Urinary bladder (tissue), 4 donors: Measurements from ENCODE around the gene PRX. TPM values are rescaled to one million over a fixed set of nuclear protein-coding genes. Genes with fewer than 3 reads are reported as not detected.
"Not testable (repeated sequence)": the region's sequence is repeated elsewhere in the genome, so short reads cannot be mapped to it uniquely, and the experiment has no call there.

Source experiments
- DNase-seq: peaks from one replicate; pipeline ENCODE4 v3.0.0-alpha.2; 2015; ENCODE audit errors: extremely low spot score
- H3K27ac ChIP-seq: one replicate; pipeline ENCODE4 v1.5.1; 2013; ENCODE audit warnings: low read depth, mild to moderate bottlenecking, moderate library complexity
- H3K36me3 ChIP-seq: one replicate; pipeline ENCODE4 v1.6.1; 2013; ENCODE audit warnings: mild to moderate bottlenecking, moderate library complexity; ENCODE audit not compliant: insufficient read depth
- H3K4me1 ChIP-seq: one replicate; pipeline ENCODE4 v1.6.1; 2013; ENCODE audit warnings: mild to moderate bottlenecking, moderate library complexity; ENCODE audit not compliant: insufficient read depth
- H3K4me3 ChIP-seq: one replicate; pipeline ENCODE4 v1.5.1; 2013; ENCODE audit warnings: low read depth, low read length
- WGBS: extraction: QIAGEN DNeasy Blood & Tissue Kit; methylation state at CpG from one replicate; pipeline ENCODE4 v1.1.7; 2013; 5-methylcytosine and 5-hydroxymethylcytosine counted together
- polyA plus RNA-seq: library from polyadenylated mRNA; stranded (reverse); fragments of 200-250 nt; gene quantifications from one replicate; pipeline ENCODE4 v1.2.3, GENCODE V29; 2013
- total RNA-seq: library from RNA; depleted of rRNA; stranded (reverse); fragments of >200 nt; gene quantifications from one replicate; pipeline ENCODE4 v1.2.3, GENCODE V29; 2014
- donor health status: healthy with polysubstance abuse.
- donor health status: healthy.

PRX gene
- total and polyA plus RNA-seq, 2 donors, result 3.2 to 6.7 TPM

DNA sequence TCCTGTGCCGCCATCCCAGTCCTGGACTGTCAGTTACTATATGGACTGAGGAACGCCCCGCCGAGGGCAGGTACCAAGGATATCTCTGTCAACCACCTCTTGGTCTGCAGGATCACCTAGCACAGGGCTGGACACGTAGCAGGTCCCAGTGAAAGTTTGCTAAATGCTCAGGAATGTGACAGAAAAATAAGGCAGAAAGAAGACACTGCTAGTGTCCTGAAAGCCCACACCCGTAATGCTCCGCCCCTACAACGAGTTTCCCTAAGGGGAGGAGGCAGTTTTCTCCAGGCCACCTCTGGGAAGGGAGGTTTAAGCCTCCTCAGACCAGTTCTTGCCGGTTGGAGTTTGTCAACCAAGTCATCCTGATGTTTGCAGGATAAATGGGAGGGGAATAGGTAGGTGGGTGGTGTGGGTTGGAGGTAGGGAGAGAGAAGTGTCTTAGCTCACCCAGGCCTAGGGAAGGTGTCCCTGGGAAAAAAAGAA is 32.6 kb upstream of the PRX start:
- Histone ChIP-seq H3K36me3 (peaks cover 4% of the 10 kb centered on the region), H3K4me3 (no peak overlapping the region), H3K27ac (no peak overlapping the region), H3K4me1 (no peaks in the 10 kb centered on the region)
- WGBS, result 55% methylated on average over 9 of the region's 9 CpGs
- DNase-seq, result no peak

DNA sequence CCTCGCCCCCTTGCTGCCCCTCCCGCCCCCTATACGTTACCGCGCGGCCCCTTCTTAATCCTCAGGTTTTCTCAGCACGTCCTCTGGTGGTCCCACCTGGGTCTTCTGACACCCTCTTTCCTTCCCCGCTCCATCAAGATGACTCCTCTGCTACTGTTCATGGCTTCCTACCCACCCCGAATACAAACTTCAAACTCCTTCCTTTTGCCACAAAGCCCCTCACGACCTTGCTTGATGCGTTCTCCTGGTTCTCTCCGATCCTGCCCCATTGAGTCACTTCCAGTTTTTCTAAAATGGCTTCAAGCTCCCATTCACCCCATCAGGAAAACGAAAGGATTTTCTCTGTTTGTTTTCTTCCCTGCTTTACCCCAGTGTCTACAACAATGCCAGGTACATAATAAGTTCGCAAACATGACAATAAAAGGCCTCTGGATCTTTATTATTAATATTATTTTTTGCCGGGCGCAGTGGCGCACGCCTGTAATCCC is 31.7 kb upstream of the PRX start:
- 16% methylated on average over 18 of the region's 18 CpGs for WGBS
- peaks cover 5% of the 10 kb centered on the region for H3K36me3 ChIP-seq

DNA sequence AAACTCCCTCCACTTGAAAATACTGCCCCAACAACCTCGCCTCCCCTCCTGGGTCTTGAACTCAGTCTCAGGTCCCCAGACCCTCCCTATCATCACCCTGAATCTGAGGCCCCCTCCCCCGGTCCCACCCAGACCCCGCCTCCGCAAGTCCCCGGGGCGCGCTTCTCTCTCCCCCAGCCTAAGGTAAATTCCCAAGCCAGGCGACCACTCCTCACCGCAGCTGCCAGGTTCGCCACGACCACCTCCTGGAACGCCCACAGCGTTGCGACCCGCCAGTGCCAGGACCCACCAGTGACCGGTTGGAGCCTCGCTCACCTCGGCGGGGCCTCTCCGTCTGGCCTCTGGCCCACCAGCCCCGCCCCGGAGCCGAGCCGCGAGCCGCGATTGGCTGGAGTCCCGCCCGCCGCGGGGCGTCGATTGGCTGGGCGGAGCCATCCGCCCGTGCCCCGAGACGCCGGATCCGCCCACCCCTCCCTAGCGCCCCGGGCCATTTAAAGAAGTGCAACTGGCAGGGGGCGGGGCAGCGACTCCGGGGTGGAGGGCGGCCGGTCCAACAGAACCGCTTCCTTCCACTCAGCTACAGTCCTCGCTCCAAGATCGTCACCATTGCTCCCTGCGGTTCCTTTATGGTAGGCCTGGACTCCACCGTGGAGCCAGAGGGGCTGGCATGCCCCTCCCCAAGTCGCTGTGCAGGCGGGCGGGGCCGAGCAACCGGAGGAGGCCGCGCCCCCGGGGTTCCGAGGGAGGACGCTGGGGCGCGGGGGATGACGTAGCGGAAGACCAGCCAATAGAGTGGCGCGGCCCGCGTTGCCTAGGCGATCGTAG is 31.0 kb upstream of the PRX start, which contains the start of gene SERTAD3:
Gene SERTAD3, minus strand, starts transcription at position 336 of the 825 bp plus-strand sequence. CDS start 2,255 bp downstream, outside the sequence.
- Histone ChIP-seq H3K4me3 (peak within 1 kb of the TSS; percentile 82), H3K4me1 (no peaks in the 10 kb centered on the region), H3K36me3 (peaks cover 5% of the 10 kb centered on the region), H3K27ac (peak within 1 kb of the TSS; percentile 91)
- peak; percentile 92 for DNase-seq
- under 1% methylated on average over 72 of the region's 72 CpGs for WGBS

More for the DNA sequence above, 31.7 kb upstream of the PRX start:
- Histone ChIP-seq H3K4me1 (no peaks in the 10 kb centered on the region), H3K4me3 (peak overlapping the region; percentile 82), H3K27ac (peak overlapping the region; percentile 76)
- no peak for DNase-seq

DNA sequence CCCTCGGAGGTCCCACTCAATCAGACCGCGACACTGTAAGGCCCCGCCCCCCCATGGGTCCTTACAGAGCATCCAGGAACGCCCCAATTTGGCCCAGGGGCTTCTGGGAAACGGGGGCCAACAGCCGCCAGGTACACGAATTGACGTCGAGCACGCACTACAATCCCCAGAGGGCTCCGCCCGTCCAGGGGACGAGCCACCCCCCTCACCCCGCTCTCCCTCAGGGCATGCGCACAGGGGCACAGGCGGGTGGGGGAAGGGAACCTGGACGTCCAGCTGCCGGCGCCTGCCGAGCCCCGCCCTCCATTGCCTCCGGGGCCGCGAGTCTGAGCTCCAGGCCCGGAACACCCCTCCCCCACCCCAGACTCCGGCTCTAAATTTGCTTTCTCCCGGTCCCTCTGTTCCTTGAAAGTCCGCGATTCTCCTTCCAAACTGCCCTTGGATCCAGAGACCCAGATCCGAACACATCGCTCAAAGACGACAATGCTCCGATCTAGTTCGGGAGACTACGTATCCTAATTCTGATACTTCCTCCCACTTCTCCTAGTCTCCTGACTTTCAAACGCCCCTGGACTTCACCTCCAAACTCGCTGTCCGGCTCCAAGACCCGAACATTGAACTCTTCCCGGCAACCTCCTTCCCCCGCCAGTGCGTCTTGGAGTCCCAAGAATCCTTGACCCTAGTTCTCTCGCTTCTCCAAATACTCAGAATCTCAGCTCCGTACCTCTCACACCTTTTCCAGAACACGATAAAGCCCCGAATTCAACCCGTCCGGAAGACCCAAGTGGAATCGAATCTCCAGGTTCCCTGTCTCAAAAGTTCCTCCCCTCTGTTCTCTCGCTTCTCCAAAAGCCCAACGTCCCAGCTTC is 30.2 kb upstream of the PRX start:
- H3K4me1 ChIP-seq, result no peaks in the 10 kb centered on the region
- peak overlapping the region; percentile 91 for H3K27ac ChIP-seq
- H3K36me3 ChIP-seq, result peaks cover 5% of the 10 kb centered on the region
- DNase-seq, result peak; percentile 99
- WGBS, result under 1% methylated on average over 52 of the region's 52 CpGs
- peak overlapping the region; percentile 82 for H3K4me3 ChIP-seq

DNA sequence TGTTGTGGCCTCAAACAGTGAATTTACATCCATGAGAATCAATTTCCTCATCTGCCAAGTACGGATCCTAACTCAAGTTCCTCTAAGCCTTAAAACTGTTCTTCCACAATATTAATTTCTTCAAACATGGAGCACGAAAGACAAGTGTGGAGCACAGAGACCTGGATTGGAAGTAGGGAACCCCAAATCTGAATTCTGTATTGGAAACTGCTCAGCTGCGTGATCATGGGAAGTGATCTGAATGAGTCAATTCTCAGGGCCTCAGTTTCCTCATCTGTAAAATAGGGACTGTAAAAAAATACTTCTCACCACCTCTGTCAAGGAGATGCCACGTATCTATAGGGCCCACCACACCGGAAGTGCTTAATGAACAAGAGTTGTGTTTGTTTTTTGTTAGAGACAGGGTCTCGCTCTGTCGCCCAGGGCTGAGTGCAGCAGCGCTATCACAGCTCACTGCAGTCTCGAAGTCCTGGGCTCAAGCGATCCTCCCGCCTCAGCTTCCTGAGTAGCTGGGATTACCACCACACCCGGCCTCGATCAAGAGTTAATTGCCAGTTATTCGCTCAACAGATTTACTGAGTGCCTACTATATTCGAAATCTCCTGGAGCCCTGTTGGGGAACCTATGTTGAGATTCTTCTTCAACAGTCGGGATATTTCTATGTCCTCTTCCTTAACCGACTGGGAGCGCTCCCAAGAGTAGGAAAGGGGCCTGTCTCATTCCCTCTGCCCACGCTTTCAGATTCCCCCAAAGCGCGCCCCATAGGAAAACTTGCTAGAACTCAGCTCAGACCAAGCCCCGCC is 29.4 kb upstream of the PRX start:
- DNase-seq, result no peak
- Histone ChIP-seq H3K4me1 (no peaks in the 10 kb centered on the region), H3K4me3 (peak overlapping the region; percentile 26), H3K27ac (peak overlapping the region; percentile 45), H3K36me3 (peaks cover 5% of the 10 kb centered on the region)
- 11% methylated on average over 22 of the region's 22 CpGs for WGBS

DNA sequence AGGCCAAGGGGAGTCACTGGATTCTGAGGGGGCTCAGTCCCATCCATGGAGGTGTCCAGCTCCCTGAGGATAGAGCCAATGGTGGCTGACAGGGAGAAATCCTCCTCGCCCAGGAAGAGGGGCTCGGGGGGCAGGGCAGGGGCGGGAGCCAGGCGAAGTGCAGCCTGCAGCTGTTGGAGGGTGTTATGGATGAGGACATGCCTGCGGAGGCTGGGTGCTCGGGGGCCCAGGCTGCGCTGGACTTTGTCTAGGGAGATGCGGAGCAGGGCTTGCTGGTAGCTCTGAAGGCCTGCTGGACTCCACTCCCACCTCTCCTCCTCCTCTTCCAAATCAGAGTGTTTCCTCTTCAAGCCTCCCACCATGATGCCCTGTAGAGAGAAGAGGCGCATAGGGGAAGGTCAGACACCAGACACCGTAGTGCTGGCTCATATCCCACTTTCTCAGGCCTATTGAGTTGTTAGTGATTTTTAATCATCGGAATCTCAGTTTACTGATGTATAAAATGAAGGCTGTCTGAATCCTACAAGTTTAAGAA is 28.6 kb upstream of the PRX start:
- DNase-seq, result no peak
- H3K4me1 ChIP-seq, result no peaks in the 10 kb centered on the region
- H3K27ac ChIP-seq, result no peak overlapping the region
- peaks cover 5% of the 10 kb centered on the region for H3K36me3 ChIP-seq
- WGBS, result 73% methylated on average over 11 of the region's 11 CpGs
- no peak overlapping the region for H3K4me3 ChIP-seq

DNA sequence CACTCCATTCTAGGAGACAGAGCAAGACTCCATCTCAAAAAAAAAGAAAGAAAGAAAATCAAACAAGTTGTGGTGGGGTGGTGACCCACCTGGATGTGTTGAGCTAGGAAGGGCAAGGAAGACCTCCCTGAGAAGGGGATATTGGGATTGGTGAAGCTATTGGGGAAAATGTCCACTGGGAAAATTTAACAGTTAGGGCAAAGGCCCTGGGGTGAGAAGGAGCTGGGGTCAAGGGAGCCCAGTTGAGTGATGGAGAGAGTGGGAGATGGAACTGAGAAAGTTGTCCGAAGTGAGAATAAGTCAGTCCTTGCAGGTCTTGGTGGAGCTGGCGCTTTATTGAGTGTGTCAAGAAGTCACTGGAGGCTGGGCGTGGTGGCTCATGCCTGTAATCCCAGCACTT is 25.1 kb upstream of the PRX start:
- H3K4me1 ChIP-seq, result no peaks in the 10 kb centered on the region
- no peak for DNase-seq
- 96% methylated on average over 3 of the region's 3 CpGs for WGBS
- H3K36me3 ChIP-seq, result peaks cover 5% of the 10 kb centered on the region
- H3K4me3 ChIP-seq, result no peak overlapping the region
- no peak overlapping the region for H3K27ac ChIP-seq

DNA sequence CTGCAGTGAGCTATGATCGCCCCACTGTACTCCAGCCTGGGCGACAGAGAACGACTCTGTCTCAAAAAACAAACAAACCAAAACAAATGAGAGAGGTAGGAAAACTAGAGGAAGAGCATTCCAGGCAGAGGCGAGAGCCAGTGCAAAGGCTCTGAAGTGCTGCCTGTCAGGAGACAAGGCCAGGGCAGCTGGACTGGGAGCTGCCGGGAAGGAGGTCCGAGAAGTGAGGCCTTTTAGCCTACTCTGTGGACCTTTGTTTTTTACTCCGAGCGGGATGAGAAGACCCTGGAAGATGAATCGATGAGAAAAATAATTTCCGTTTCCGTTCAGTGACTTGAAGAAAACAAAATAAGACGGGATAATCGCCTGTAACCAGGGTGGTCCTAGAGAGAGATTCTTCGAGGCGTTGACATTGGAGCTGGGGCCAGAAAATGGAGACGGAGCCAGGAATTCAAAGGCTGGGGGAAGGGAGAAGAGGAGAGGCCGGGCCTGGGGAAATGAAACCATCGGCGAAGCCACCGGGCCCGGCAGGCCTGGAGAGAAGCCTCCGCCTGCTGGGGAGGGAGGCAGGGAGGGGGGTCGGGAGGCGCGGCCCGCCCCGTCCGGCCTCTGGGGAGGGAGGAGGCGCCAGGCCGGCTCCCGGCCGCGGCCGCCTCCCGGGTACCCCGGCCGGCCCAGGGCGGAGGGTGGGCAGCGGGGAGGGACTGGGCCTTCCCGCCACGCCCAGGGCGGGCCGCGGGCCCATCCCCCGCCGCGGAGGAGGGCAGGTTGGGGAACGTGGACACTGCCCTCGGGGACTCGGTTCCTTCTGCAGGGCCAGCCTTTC is 20.4 kb upstream of the PRX start:
- DNase-seq, result peak; percentile 91

DNA sequence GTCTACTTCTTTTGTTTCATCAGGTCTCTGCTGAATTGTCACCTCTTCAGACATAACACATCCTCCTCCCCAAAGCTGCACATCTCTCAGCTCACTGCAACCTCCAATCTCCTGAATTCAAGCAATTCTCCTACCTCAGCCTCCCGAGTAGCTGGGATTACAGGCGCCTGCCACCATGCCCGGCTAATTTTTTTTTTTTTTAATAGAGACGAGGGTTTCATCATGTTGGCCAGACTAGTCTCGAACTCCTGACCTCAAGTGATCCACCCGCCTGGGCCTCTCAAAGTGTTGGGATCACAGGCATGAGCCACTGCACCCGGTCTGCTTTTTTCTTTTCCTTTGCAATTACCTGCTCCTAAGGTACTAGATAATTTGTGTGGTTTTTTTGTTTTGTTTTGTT is 19.6 kb upstream of the PRX start:
- not testable (repeated sequence) for DNase-seq, H3K4me1 ChIP-seq, H3K4me3 ChIP-seq, H3K36me3 ChIP-seq
- peak overlapping the region; percentile 85 for H3K27ac ChIP-seq
- WGBS, result 25% methylated on average over 7 of the region's 7 CpGs

More for the DNA sequence above, 20.4 kb upstream of the PRX start:
- no peaks in the 10 kb centered on the region for H3K4me1 ChIP-seq
- H3K4me3 ChIP-seq, result peak overlapping the region; percentile 16
- WGBS, result under 1% methylated on average over 50 of the region's 50 CpGs
- H3K27ac ChIP-seq, result peak overlapping the region; percentile 85
- H3K36me3 ChIP-seq, result no peaks in the 10 kb centered on the region

DNA sequence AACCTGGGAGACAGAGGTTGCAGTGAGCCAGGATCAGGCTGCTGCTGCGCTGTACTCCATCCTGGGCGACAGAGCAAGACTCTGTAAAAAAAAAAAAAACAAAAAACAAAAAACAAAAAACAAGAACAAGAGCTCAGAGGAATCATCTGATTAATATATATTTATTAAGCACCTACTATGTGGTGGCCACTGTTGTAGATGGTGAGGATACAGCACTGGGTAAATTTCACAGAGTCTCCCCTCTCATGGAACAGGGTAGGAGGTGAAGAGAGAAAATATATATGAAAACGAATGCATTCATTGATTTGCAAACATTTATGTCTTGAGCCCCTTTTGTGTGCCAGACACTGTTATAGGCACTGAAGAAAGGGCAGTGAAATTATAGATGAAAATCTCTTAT is 18.5 kb upstream of the PRX start:
- no peak for DNase-seq
- no peaks in the 10 kb centered on the region for H3K36me3 ChIP-seq
- H3K4me1 ChIP-seq, result no peaks in the 10 kb centered on the region
- 89% methylated on average over 3 of the region's 3 CpGs for WGBS
- H3K4me3 ChIP-seq, result no peak overlapping the region
- H3K27ac ChIP-seq, result no peak overlapping the region

DNA sequence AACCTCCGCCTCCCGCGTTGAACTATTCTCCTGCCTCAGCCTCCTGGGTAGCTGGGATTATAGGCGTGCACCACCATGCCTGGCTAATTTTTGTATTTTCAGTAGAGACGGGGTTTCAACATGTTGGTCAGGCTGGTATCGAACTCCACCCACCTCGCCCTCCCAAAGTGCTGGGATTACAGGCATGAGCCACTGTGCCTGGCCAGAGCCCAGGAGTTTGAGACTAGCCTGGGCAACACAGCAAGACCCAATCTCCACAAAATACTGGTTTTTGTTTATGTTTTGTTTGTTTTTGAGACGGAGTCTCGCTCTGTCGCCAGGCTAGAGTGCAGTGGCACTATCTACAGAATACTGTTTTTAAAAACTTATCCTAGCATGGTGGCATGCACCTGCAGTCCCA is 17.1 kb upstream of the PRX start:
- H3K4me1 ChIP-seq, H3K36me3 ChIP-seq, H3K27ac ChIP-seq, H3K4me3 ChIP-seq, DNase-seq: not testable (repeated sequence)
- WGBS, result 92% methylated on average over 10 of the region's 10 CpGs

DNA sequence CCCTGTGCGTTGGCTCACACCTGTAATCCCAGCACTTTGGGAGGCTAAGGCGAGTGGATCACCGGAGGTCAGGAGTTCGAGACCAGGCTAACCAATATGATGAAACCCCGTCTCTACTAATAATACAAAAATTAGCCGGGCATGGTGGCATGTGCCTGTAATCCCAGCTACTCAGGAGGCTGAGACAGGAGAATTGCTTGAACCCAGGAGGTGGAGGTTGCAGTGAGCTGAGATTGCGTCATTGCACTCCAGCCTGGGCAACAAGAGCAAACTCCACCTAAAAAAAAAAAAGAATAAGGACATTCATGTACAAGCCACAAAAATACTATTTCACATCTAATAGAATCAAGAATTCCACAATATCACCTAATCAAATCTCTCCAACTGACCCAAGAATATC is 15.0 kb upstream of the PRX start:
- 96% methylated on average over 7 of the region's 7 CpGs for WGBS

More for the DNA sequence above, 15.0 kb upstream of the PRX start:
- not testable (repeated sequence) for H3K4me1 ChIP-seq, DNase-seq, H3K27ac ChIP-seq, H3K4me3 ChIP-seq, H3K36me3 ChIP-seq
